HepG2 (cell line): Measurements from ENCODE around the gene CD44. TPM values are rescaled to one million over a fixed set of nuclear protein-coding genes. Genes with fewer than 3 reads are reported as not detected.

Source experiments
- ATAC-seq: fragments of 200-7000 bp; cut with Tn5 transposase; 3 replicates; pipeline ENCODE4 v1.9.1; 2020; ENCODE audit warnings: mild to moderate bottlenecking, moderate library complexity
- BruUV-seq: library from RNA; stranded (reverse); fragments of 400-500 nt; replicated peaks from 2 replicates; lab custom pipeline; 2021; lab: Mats Ljungman, UMichigan
- CTCF ChIA-PET: fragments of 300-600 bp; formaldehyde crosslinking; extraction: SDS; loops from one replicate; lab custom pipeline; 2021; ENCODE audit warnings: low total read pairs, inconsistent platforms, low intra/inter-chr PET ratio; lab: Yijun Ruan, JAX
- POLR2A ChIA-PET: fragments of 350-600 bp; sonication (Branson Sonifier 250); formaldehyde crosslinking; loops from one replicate; lab custom pipeline; 2020; ENCODE audit warnings: antibody characterized with exemption, inconsistent platforms; lab: Yijun Ruan, JAX
- DNase-seq: peaks from one replicate; pipeline ENCODE4 v3.0.0-alpha.2; 2015; ENCODE audit warnings: low spot score
- FAIRE-seq: peaks from 3 replicates; lab custom pipeline; 2011; peaks lifted over from hg19 to GRCh38; lab: Jason Lieb, UNC
- H2AFZ ChIP-seq: one replicate; pipeline ENCODE4 v1.6.1; 2011; ENCODE audit warnings: low read length, inconsistent platforms
- H3K27ac ChIP-seq: fragments of 300-600 bp; 3 replicates; pipeline ENCODE4 v1.8.0; 2011; ENCODE audit warnings: mixed run types, mild to moderate bottlenecking, mixed read lengths, low read length, inconsistent platforms; ENCODE audit not compliant: insufficient read depth; ENCODE audit errors: extremely low read length
- H3K27me3 ChIP-seq, 2 experiments: fragments of 200-600 bp in 1 of 2; 2 replicates in 1 of 2; 3 replicates in 1 of 2; pipeline versions ENCODE4 v1.6.0 to v1.8.0; 2011; ENCODE audit warnings: low read length in 2 of 2, mild to moderate bottlenecking in 2 of 2, moderate library complexity in 2 of 2, inconsistent platforms in 1 of 2; ENCODE audit not compliant: insufficient read depth in 2 of 2, control insufficient read depth in 1 of 2
- H3K36me3 ChIP-seq, 2 experiments: fragments of 200-600 bp in 1 of 2; replicated peaks in 1 of 2; 2 replicates in 1 of 2; 3 replicates in 1 of 2; pipeline versions ENCODE4 v1.5.1 to v1.8.0; 2011; ENCODE audit warnings: low read length in 2 of 2, inconsistent platforms in 1 of 2; ENCODE audit not compliant: insufficient read depth in 2 of 2, control insufficient read depth in 1 of 2
- H3K4me1 ChIP-seq: 2 replicates; pipeline ENCODE4 v1.5.1; 2012; ENCODE audit warnings: low read length, inconsistent platforms; ENCODE audit not compliant: insufficient read depth
- H3K4me2 ChIP-seq: 2 replicates; pipeline ENCODE4 v1.6.0; 2011; ENCODE audit warnings: low read depth, low read length, inconsistent platforms
- H3K4me3 ChIP-seq, 3 experiments: fragments of 200-600 bp in 1 of 3; sonication (generic), shearing (Covaris generic) in 1 of 3; replicated peaks in 1 of 3; 2 replicates each; pipeline ENCODE4 v1.5.1; 2011 to 2016; ENCODE audit warnings: low read length in 3 of 3, inconsistent platforms in 2 of 3, low read depth in 2 of 3, mild to moderate bottlenecking in 2 of 3, control low read depth in 1 of 3, mixed read lengths in 1 of 3; ENCODE audit not compliant: insufficient read depth in 1 of 3
- H3K79me2 ChIP-seq: one replicate; pipeline ENCODE4 v1.6.1; 2011; ENCODE audit warnings: low read length, inconsistent platforms; ENCODE audit not compliant: insufficient read depth
- H3K9ac ChIP-seq: 2 replicates; pipeline ENCODE4 v1.6.0; 2011; ENCODE audit warnings: mild to moderate bottlenecking, low read depth, low read length, inconsistent platforms; ENCODE audit not compliant: insufficient read depth
- H3K9me3 ChIP-seq: 2 replicates; pipeline ENCODE4 v1.5.1; 2012; ENCODE audit warnings: mild to moderate bottlenecking, low read length
- H4K20me1 ChIP-seq: 2 replicates; pipeline ENCODE4 v1.6.0; 2011; ENCODE audit warnings: inconsistent platforms, mild to moderate bottlenecking, low read length, moderate library complexity; ENCODE audit not compliant: insufficient read depth
- CHD4 ChIP-seq: fragments of 200-600 bp; sonication (generic); IDR thresholded peaks from 2 replicates; pipeline ENCODE4 v1.7.0; 2017; ENCODE audit warnings: mild to moderate bottlenecking, low read length, borderline replicate concordance
- HES4 ChIP-seq: sonication (generic); formaldehyde crosslinking; IDR thresholded peaks from 2 replicates; pipeline ENCODE4 v1.9.0; 2021; ENCODE audit warnings: mild to moderate bottlenecking, missing genetic modification reagents, borderline replicate concordance
- HINFP ChIP-seq: sonication (generic); formaldehyde crosslinking; IDR thresholded peaks from 2 replicates; pipeline ENCODE4 v1.4.0; 2020; ENCODE audit warnings: low read depth, mild to moderate bottlenecking, missing genetic modification reagents
- HNRNPK ChIP-seq: fragments of 200-400 bp; formaldehyde crosslinking; IDR thresholded peaks from 2 replicates; pipeline ENCODE4 v1.6.1; 2018; ENCODE audit warnings: low read length, low read depth, moderate library complexity, mild to moderate bottlenecking; ENCODE audit not compliant: poor library complexity, severe bottlenecking
- MLX ChIP-seq: IDR thresholded peaks from 2 replicates; pipeline ENCODE4 v1.6.1; 2016
- MTF1 ChIP-seq: sonication (generic); formaldehyde crosslinking; IDR thresholded peaks from 2 replicates; pipeline ENCODE4 v1.5.0; 2020; ENCODE audit warnings: missing genetic modification reagents
- NFE2L2 ChIP-seq: fragments of 150-350 bp; IDR thresholded peaks from 2 replicates; pipeline ENCODE4 v1.6.1; 2014; ENCODE audit warnings: low read length
- NFIC ChIP-seq: IDR thresholded peaks from 2 replicates; pipeline ENCODE4 v1.6.1; 2012; ENCODE audit warnings: mild to moderate bottlenecking, low read length, inconsistent platforms
- POLR2G ChIP-seq: fragments of 200-400 bp; formaldehyde crosslinking; IDR thresholded peaks from 2 replicates; pipeline ENCODE4 v1.6.1; 2018; ENCODE audit warnings: mild to moderate bottlenecking, low read depth, low read length, moderate library complexity
- SATB2 ChIP-seq: sonication (generic); formaldehyde crosslinking; IDR thresholded peaks from 2 replicates; pipeline ENCODE4 v1.5.0; 2020; ENCODE audit warnings: missing genetic modification reagents
- SMAD1 ChIP-seq: sonication (generic); formaldehyde crosslinking; IDR thresholded peaks from 2 replicates; pipeline ENCODE4 v1.4.0; 2020; ENCODE audit warnings: missing genetic modification reagents, low read depth, mild to moderate bottlenecking, borderline replicate concordance
- SMAD3 ChIP-seq: sonication (generic); formaldehyde crosslinking; IDR thresholded peaks from 2 replicates; pipeline ENCODE4 v1.4.0; 2020; ENCODE audit warnings: missing genetic modification reagents
- SNAPC2 ChIP-seq: sonication (generic); formaldehyde crosslinking; IDR thresholded peaks from 2 replicates; pipeline ENCODE4 v1.8.1; 2022; ENCODE audit warnings: mild to moderate bottlenecking, missing genetic modification reagents
- TSC22D2 ChIP-seq: sonication (generic); formaldehyde crosslinking; IDR thresholded peaks from 2 replicates; pipeline ENCODE4 v1.5.1; 2020; ENCODE audit warnings: missing genetic modification reagents, mild to moderate bottlenecking, borderline replicate concordance
- ZBTB14 ChIP-seq: sonication (generic); formaldehyde crosslinking; IDR thresholded peaks from 2 replicates; pipeline ENCODE4 v1.4.0; 2020; ENCODE audit warnings: missing genetic modification reagents
- ZNF329 ChIP-seq: sonication (generic); formaldehyde crosslinking; IDR thresholded peaks from 2 replicates; pipeline ENCODE4 v1.9.0; 2021; ENCODE audit warnings: low read depth, mild to moderate bottlenecking, missing genetic modification reagents
- ZNF558 ChIP-seq: sonication (generic); formaldehyde crosslinking; IDR thresholded peaks from 2 replicates; pipeline ENCODE4 v1.9.0; 2022; ENCODE audit warnings: mild to moderate bottlenecking, missing genetic modification reagents, borderline replicate concordance
- ZNF572 ChIP-seq: sonication (generic); formaldehyde crosslinking; IDR thresholded peaks from 2 replicates; pipeline ENCODE4 v1.5.1; 2020; ENCODE audit warnings: mild to moderate bottlenecking, missing genetic modification reagents
- WGBS: methylation state at CpG from one replicate; pipeline ENCODE4 v1.1.6; 2017; ENCODE audit warnings: low lambda C conversion rate; 5-methylcytosine and 5-hydroxymethylcytosine counted together
- in situ Hi-C: cut with HindIII; loops from 2 replicates; pipeline ENCODE4 v1.10.0; 2017; ENCODE audit warnings: low pct_unique_long_range_greater_than_20kb; ENCODE audit not compliant: extremely low pct_ligation_motif_present
- intact Hi-C: fragments of 100-400 bp; cut with micrococcal nuclease; formaldehyde crosslinking; loops from one replicate; pipeline ENCODE4 v1.10.0; 2022; ENCODE audit not compliant: unreplicated experiment
- polyA plus RNA-seq, 8 experiments: library from polyadenylated mRNA; depleted of rRNA in 3 of 8; stranded (reverse) in 7 of 8; unstranded in 1 of 8; fragments of >200 nt; fragmentation: Illumina TruSeq in 4 of 8; extraction: Trizol in 4 of 8; gene quantifications; 2 replicates each; pipeline versions ENCODE4 v1.2.1 to v1.2.3, GENCODE V29; 2011 to 2016; ENCODE audit warnings: low read depth in 4 of 8, missing spikeins in 1 of 8, mixed read lengths in 1 of 8; ENCODE audit not compliant: insufficient read depth in 1 of 8
- total RNA-seq, 5 experiments: library from RNA; depleted of rRNA; stranded (reverse); fragments of >200 nt; fragmentation: Illumina TruSeq; extraction: Trizol; gene quantifications; 2 replicates each; pipeline ENCODE4 v1.2.3, GENCODE V29; 2016; ENCODE audit warnings: low read depth in 1 of 5

CD44 gene
- total and polyA plus RNA-seq, 2 of the 13 experiments (the other 11 are each of a cell fraction or from before 2014, with no cell fraction given): 0.02 to 0.11 TPM

DNA sequence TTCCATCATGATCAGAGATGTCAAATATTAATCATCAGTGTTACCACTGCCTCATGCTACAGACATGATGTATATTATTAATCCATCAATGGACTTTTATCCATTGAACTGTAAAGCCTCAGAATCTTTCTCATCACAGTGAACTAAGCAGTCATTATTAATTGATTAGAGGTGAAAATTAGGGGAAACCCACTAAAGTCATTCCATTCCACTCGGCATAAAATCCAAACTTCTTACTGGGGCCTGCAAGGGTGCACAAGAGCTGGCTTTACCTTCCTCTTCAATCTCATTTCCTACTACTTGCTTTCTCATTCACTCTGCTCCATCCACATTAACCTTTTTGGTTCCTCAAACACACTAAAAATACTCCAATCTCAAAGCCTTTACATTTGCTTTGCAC is 7.9 kb upstream of the CD44 start:
- Histone ChIP-seq H3K9ac (no peak overlapping the region), H3K27ac (no peak overlapping the region), H3K9me3 (no peaks in the 10 kb centered on the region), H2AFZ (no peak overlapping the region), H3K36me3 (no peaks in the 10 kb centered on the region), H3K4me2 (no peak overlapping the region), H3K4me1 (peaks cover 9% of the 10 kb centered on the region; the same call in 1 of the 2 replicates), H3K27me3 (peaks cover 0 to 3% of the 10 kb centered on the region in 2 experiments; a peak in 1 of 5 replicates), H3K4me3 (no peak overlapping the region), H3K79me2 (no peaks in the 10 kb centered on the region), H4K20me1 (no peaks in the 10 kb centered on the region)
- in situ Hi-C loops: no loop called here
- intact Hi-C loops: no loop called here
- ChIA-PET POLR2A (no interaction called here), CTCF (no interaction called here)
- FAIRE-seq (no peak), ATAC-seq (no peak), DNase-seq (no peak)
- TF ChIP-seq ZNF572 (CRISPR knock-in tag) (no peak), HES4 (CRISPR knock-in tag) (no peak), ZNF329 (CRISPR knock-in tag) (no peak), ZNF558 (CRISPR knock-in tag) (no peak), MLX (CRISPR knock-in tag) (no peak)
- 0% methylated on average over 1 of the region's 1 CpG for WGBS
- no TSS peak for BruUV-seq

DNA sequence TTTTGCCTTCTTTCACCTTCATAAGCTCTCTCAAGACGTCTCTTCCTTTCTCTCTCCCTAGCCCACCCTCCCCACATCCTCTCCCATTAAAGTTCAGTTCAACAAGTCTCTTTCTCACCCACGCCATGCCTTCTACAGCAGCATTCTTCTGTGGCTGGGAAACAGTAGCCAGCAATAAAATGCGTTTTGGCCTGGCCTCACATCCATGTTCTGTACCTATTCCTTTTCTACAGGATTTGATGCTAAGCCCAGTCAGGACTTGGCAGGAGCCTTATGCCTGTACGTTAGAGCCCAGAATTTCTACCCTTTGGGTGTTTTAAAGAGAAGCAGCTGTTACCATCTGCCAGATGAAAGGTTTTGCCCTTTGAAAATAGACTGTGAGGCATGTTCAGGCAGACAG is 7.1 kb upstream of the CD44 start:
- in situ Hi-C loops (no loop called here), intact Hi-C loops (no loop called here)
- WGBS: 2% methylated on average over 4 of the region's 4 CpGs
- no peak overlapping the region for H3K4me3 ChIP-seq
- H3K27ac ChIP-seq: no peak overlapping the region
- H3K36me3 ChIP-seq: no peaks in the 10 kb centered on the region
- no peaks in the 10 kb centered on the region for H4K20me1 ChIP-seq
- no peak overlapping the region for H3K4me2 ChIP-seq
- FAIRE-seq (no peak), DNase-seq (no peak), ATAC-seq (no peak)
- POLR2A ChIA-PET: no interaction called here
- H3K9me3 ChIP-seq: no peaks in the 10 kb centered on the region
- no TSS peak for BruUV-seq
- H3K79me2 ChIP-seq: no peaks in the 10 kb centered on the region
- peaks cover 0 to 8% of the 10 kb centered on the region in 2 experiments; a peak in 1 of 5 replicates for H3K27me3 ChIP-seq
- H3K9ac ChIP-seq: no peak overlapping the region
- peaks cover 9% of the 10 kb centered on the region; the same call in 1 of the 2 replicates for H3K4me1 ChIP-seq
- CTCF ChIA-PET: no interaction called here
- no peak overlapping the region for H2AFZ ChIP-seq
- TF ChIP-seq SATB2: no peak
- no peak for TF ChIP-seq ZBTB14 (CRISPR knock-in tag)
- no peak for TF ChIP-seq POLR2G
- no peak for TF ChIP-seq CHD4
- TF ChIP-seq NFIC: no peak
- TF ChIP-seq HNRNPK: no peak
- no peak for TF ChIP-seq MTF1
- TF ChIP-seq SMAD1 (CRISPR knock-in tag): no peak
- no peak for TF ChIP-seq TSC22D2
- TF ChIP-seq SMAD3 (CRISPR knock-in tag): no peak
- TF ChIP-seq NFE2L2: no peak
- no peak for TF ChIP-seq SNAPC2 (CRISPR knock-in tag)
- TF ChIP-seq HINFP (CRISPR knock-in tag): no peak
